ENCODE measurements around the gene C6orf132. TPM values are rescaled to one million over a fixed set of nuclear protein-coding genes. Genes with fewer than 3 reads are reported as not detected.

The C6orf132 gene
- total and polyA plus RNA-seq, 9 of the 15 experiments (the other 6 are each of a cell fraction or from before 2014, with no cell fraction given), result 0.06 to 0.35 (median 0.14) TPM

GRCh38 chr6:42129360-42129676 lies 13.1 kb downstream of the C6orf132 start (continued):
- TF ChIP-seq RBM25 (IDR thresholded peaks at IDR 0.05; ENCODE audit: low read depth, low read length, severe bottlenecking) (peak; percentile 24), RBM22 (IDR thresholded peaks at IDR 0.05; ENCODE audit: low read depth, low read length, poor library complexity, severe bottlenecking) (no peak), MAX (CRISPR knock-in tag; IDR thresholded peaks at IDR 0.05) (peak; percentile 50), FOSL1 (tag; conservative IDR thresholded peaks at IDR 0.05) (0 out of 2 replicates have a peak, but pooled peaks have one; percentile 16), MAZ (CRISPR knock-in tag; conservative IDR thresholded peaks at IDR 0.05 in 1 of 2, IDR thresholded peaks at IDR 0.05 in 1 of 2) (no peak), CHD1 (IDR thresholded peaks at IDR 0.05; ENCODE audit: low read length) (no peak), ZNF561 (CRISPR knock-in tag; conservative IDR thresholded peaks at IDR 0.05) (no peak), NUFIP1 (IDR thresholded peaks at IDR 0.05; ENCODE audit: partially characterized antibody) (no peak), SMARCA5 (IDR thresholded peaks at IDR 0.05) (0 out of 2 replicates have a peak, but pooled peaks have one; percentile 31), SIN3B (IDR thresholded peaks at IDR 0.05; ENCODE audit: low read depth) (no peak), KDM1A (IDR thresholded peaks at IDR 0.05) (peak in 1 of 2 experiments; percentile 5; a peak in 2 of 4 replicates), ATF7 (IDR thresholded peaks at IDR 0.05) (0 out of 2 replicates have a peak, but pooled peaks have one; percentile 5), C11orf30 (IDR thresholded peaks at IDR 0.05; ENCODE audit: low read depth) (no peak), HNRNPL (IDR thresholded peaks at IDR 0.05; ENCODE audit: low read depth, low read length) (no peak), NR2F6 (CRISPR knock-in tag; IDR thresholded peaks at IDR 0.05) (no peak), IFI16 (CRISPR knock-in tag; IDR thresholded peaks at IDR 0.05) (no peak), USF2 (CRISPR knock-in tag; IDR thresholded peaks at IDR 0.05) (no peak), ZNF511 (CRISPR knock-in tag; IDR thresholded peaks at IDR 0.05) (no peak)
- TF ChIP-seq, protein P1, sequence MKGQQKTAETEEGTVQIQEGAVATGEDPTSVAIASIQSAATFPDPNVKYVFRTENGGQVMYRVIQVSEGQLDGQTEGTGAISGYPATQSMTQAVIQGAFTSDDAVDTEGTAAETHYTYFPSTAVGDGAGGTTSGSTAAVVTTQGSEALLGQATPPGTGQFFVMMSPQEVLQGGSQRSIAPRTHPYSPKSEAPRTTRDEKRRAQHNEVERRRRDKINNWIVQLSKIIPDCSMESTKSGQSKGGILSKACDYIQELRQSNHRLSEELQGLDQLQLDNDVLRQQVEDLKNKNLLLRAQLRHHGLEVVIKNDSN (CRISPR knock-in tag; IDR thresholded peaks at IDR 0.05), result 0 out of 2 replicates have a peak, but pooled peaks have one; percentile 2
- TF ChIP-seq, protein P2, sequence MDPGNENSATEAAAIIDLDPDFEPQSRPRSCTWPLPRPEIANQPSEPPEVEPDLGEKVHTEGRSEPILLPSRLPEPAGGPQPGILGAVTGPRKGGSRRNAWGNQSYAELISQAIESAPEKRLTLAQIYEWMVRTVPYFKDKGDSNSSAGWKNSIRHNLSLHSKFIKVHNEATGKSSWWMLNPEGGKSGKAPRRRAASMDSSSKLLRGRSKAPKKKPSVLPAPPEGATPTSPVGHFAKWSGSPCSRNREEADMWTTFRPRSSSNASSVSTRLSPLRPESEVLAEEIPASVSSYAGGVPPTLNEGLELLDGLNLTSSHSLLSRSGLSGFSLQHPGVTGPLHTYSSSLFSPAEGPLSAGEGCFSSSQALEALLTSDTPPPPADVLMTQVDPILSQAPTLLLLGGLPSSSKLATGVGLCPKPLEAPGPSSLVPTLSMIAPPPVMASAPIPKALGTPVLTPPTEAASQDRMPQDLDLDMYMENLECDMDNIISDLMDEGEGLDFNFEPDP (CRISPR knock-in tag; IDR thresholded peaks at IDR 0.05), result no peak

All from K562 (cell line).